HG03039 (cell line): ENCODE measurements around the gene CGB8.

Source experiments
- ATAC-seq: cut with Tn5 transposase; IDR thresholded peaks from one replicate; pipeline ENCODE4 v1.9.1; 2021; ENCODE audit warnings: mild to moderate bottlenecking, moderate library complexity; ENCODE audit not compliant: unreplicated experiment

CGB8 gene

GRCh38 chr19:49010453-49010852, 38.5 kb downstream of the CGB8 start:
- no peak for ATAC-seq

GRCh38 chr19:49009828-49010227, 39.1 kb downstream of the CGB8 start:
- no peak for ATAC-seq

- ATAC-seq = no peak
Measured at GRCh38 chr19:49006905-49007304, 42.0 kb downstream of the CGB8 start.

GRCh38 chr19:49004964-49005614, 43.8 kb downstream of the CGB8 start:
- ATAC-seq = no peak

GRCh38 chr19:49004133-49004532, 44.8 kb downstream of the CGB8 start:
- no peak for ATAC-seq

GRCh38 chr19:48999481-49000325, 49.2 kb downstream of the CGB8 start:
- no peak for ATAC-seq

- ATAC-seq = no peak
Measured at GRCh38 chr19:48997972-48998371, 50.9 kb downstream of the CGB8 start.
